GM12891 (cell line): ENCODE measurements around the gene GNG8.

Experiments
- POLR2A ChIP-seq: IDR thresholded peaks from 2 replicates; pipeline ENCODE4 v1.6.1; 2011; ENCODE audit warnings: low read depth, low read length, control low read depth
- TAF1 ChIP-seq: IDR thresholded peaks from 2 replicates; pipeline ENCODE4 v1.6.1; 2011; ENCODE audit warnings: low read depth, low read length, control low read depth

- TF ChIP-seq POLR2A = no peak
- no peak for TF ChIP-seq TAF1
Measured at GRCh38 chr19:46615966-46616365, 20.0 kb downstream of the GNG8 start.
